NCI-H446 treated with DMSO at 0.1 percent for 48 hours (cell line): ENCODE results near the gene RTKN2.

Experiments used
- DNase-seq: peaks from one replicate; lab custom pipeline; 2025; lab: John Stamatoyannopoulos, UW

Gene RTKN2

GRCh38 chr10:62175251-62175650, 93.4 kb downstream of the RTKN2 start:
- DNase-seq = no peak

DNA sequence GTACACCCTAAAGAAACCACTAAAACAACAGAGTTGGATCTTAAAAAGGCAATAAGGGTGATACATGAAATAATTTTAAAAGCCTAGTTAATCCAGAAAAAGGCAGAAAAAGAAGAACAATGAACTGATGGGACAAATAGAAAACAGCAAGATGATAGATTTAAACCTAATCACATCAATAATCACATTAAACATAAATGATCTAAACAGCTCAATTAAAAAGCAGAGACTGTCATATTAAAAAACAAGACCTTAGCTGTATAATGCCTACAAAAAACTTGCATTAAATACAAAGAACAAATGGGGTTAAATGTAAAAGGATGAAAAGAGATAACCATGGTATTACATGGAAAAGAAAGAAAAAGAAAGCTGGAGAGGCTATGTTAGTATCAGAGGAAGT, 96.2 kb downstream of the RTKN2 start:
- no peak for DNase-seq

- DNase-seq = no peak
Measured at GRCh38 chr10:62171791-62172190, 96.9 kb downstream of the RTKN2 start.

GRCh38 chr10:62170732-62171131, 97.9 kb downstream of the RTKN2 start:
- no peak for DNase-seq

- DNase-seq = no peak
Measured at GRCh38 chr10:62166331-62167131, 102.1 kb downstream of the RTKN2 start.

- DNase-seq = no peak
Measured at GRCh38 chr10:62165803-62166202, 102.8 kb downstream of the RTKN2 start.

GRCh38 chr10:62163024-62163423, 105.6 kb downstream of the RTKN2 start:
- no peak for DNase-seq

DNA sequence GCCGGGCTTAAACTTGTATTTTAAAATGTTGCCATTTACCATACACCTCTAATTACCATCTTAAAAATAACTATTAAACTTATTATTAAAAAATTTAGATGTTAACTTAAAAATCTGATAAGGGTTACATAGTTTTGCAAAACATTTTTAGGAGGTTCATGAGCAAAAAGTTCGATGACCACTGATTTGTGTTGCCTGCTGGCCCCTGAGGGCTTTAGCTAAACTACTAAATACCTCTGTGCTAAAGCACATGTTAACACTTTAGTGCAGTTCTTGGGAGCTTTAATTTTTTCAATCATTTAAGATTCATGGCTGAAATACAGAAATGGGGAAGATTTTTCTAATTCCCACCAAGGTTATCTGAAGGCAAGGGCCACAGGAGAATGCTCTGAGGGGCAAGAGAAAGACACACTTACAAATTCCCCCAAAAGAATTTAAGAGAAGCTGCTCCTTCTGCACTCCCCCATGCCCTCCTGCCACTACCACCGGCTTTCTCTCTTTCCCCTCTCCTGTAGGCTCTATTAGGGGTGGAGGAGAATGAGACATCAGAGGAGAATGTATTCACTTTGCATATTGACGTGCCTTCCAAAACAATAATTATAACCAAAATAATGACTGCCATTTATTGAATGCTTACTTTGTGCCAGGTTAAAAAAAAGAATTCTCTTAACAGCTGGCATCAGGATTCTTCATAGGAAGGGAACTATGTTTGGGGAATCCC, 106.2 kb downstream of the RTKN2 start:
- DNase-seq = no peak

GRCh38 chr10:62159351-62159750, 109.3 kb downstream of the RTKN2 start:
- DNase-seq = no peak

DNA sequence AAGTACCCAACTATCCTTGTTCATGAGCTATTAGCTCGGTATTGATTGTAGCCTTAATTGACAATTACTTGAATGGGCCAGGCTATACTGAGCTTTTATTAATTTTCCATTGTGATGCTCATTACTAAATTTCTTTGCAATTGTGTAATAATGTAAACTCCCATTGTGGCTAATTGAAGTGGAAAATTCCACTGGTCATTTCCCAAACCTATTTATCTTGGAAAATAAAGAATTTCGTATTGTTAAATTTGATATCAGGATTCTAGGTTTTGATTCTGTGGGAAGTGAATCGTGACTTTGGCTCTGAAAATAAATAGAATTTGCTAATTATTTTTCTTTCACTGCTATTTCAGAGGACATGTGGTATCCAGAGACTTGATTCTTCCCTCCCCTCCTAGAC, 111.0 kb downstream of the RTKN2 start:
- no peak for DNase-seq

DNA sequence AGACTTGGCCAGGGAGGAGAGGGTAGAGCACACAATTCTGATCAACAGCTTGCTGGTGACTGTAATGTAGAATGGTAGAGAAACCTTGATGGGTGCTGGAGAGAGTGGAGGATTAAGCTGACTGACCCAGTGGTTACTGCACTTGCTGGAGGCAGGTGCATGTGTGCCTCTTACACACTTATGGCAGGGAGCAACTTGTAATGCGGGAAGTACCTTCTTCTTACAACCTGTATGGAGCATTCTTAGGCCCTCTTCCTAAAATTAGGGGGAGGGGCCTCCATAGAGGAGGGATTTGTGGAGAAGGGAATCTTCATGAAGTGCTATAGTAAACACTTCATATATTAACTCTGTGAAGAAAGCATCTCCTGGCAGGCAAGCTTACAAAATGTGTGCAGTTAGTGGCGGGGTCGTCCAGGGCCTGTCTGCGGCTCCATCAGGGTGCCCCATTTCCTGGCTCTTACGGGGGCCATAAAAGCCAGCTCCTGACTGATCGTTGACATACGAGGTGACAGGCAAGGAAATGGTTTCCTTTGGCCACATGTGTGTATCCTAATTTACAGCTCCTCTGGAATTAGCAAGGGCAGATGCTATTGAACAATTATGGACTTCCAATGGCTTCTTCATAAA, 113.5 kb downstream of the RTKN2 start:
- DNase-seq = no peak

DNA sequence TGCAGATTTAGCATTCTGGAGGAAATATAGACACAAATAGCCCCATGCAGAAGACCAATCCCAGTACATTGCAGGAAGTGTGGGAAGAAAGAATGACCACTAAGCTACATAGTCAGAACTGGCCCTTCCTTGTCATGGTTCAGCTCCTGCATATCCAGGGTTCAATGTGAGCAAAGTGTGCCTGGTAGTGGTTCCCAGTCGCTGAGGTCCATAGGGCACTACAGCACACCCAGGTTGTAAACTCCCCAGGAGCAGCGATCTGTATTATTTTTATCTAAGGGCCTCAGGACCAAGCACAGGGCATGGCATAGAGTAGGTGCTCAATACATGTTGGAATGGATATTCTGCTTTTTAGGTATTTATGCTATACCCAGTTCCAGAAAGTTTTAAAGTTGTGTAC, 114.4 kb downstream of the RTKN2 start:
- no peak for DNase-seq

GRCh38 chr10:62153191-62153590, 115.5 kb downstream of the RTKN2 start:
- no peak for DNase-seq

DNA sequence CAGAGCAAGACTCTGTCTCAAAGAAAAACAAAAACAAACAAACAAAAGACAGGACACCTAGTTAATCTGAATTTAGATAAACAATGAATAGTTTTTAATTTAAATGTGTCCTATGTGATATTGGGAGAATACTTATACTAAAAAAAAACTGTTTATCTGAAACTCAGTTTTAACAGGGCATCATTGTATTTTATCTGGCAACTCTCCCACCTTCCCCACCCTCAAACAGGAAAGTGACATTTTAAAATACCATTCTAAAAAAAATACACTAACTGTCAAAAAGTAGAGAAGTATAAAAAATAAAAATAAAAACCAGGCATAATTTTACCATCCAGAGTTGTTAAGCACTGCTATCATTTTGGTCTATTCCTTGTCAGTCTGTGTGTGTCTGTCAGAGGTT, 119.0 kb downstream of the RTKN2 start:
- DNase-seq = no peak

GRCh38 chr10:62148155-62148554, 120.5 kb downstream of the RTKN2 start:
- DNase-seq = no peak

- DNase-seq = no peak
Measured at GRCh38 chr10:62147425-62147824, 121.2 kb downstream of the RTKN2 start.

DNA sequence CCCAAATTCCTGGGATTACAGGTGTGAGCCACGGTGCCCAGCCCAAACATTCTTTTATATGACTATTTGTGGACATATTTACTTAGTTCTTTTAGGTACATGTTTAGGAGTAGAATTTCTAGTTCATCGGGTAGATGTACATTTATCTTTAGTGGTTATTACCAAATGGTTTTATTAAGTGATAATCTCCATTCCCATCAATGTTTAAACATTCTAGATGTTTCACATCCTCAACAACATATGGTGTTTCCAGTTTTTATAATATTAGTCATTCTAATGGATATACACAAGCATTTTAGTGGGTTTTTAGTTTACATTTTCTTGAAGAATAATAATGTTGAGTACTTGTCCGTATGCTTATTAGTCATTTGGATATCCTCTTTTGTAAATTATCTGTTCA, 131.7 kb downstream of the RTKN2 start:
- no peak for DNase-seq

- no peak for DNase-seq
Measured at GRCh38 chr10:62133618-62134017, 135.0 kb downstream of the RTKN2 start.
